Stimulated activated CD8-positive, alpha-beta memory T cell treated with anti-CD3 and anti-CD28 coated beads, Interleukin-7, amount 100 ng/mL, for 4 hours (primary cell): ENCODE measurements around the gene MRPL53.

Experiments
- DNase-seq, 2 donors: peaks; one replicate each; pipeline ENCODE4 v3.0.0-alpha.2; 2020; ENCODE audit warnings: low read depth in 2 of 2

Gene MRPL53

DNA sequence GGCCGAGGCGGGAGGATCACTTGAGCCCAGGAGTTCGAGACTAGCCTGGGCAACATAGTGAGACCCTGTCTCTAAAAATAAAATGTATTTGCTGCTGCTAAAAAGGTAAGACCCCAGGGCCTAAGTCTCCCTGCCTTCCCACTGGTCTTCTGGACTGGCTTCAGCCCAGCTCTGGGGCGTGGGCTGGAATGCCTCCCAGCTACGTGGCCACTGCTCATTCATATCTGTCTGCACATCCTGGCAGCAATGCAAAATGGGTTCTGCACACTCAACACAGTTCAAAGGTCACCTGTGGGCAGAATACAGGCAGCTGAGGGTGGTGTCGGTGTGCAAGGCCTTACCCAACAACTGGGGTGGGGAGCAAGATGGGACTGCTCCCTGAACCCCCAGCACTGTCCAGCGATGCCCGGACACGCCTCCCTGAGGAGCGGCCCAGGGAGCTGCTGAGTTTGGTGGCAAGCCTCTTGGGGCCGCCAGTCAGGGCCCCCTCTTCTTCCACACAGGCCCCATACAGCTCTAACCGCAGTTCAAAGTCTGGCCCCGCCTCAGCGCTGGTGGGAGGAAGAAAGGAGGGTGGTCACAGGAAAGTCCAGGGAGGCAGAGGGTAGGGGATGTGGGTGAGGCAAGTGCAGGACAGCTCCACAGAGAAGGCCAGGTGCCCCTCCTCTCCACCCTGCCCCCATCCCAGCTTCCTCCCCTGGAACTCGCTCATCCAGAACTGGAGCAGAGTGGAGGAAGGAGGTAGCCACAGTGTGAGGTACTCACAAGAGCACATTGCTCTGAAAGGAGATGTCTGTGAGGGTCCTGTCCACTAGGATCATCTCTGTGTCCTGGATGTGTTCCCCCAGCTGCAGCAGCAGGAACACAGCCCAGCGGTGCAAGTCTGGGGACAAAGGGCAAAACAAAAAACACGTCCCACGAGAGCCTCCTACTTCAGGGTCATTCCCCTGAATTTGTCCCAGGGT lies 42.7 kb downstream of the MRPL53 start:
- no peak for DNase-seq

DNA sequence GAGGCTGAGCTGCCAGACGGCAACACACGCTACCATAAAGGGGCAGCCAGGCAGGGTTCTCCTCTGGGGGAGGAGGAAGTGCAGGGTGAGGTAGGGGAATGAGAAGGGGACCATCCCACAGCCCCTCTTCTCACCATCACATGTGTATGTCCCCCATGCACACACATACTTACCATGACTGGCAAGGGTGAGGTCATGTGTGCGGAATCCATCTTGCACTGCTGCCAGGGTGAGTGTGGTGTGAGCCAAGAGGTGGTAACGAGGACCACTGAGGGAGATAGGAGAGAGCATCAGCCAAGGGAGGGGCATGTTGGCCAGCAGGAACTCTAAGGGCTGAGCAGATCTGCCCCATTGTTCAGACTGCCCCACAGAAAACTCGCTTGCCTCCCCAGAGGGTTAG lies 43.8 kb downstream of the MRPL53 start:
- no peak for DNase-seq

- DNase-seq = no peak
Measured at GRCh38 chr2:74427551-74427950, 44.9 kb downstream of the MRPL53 start.

DNA sequence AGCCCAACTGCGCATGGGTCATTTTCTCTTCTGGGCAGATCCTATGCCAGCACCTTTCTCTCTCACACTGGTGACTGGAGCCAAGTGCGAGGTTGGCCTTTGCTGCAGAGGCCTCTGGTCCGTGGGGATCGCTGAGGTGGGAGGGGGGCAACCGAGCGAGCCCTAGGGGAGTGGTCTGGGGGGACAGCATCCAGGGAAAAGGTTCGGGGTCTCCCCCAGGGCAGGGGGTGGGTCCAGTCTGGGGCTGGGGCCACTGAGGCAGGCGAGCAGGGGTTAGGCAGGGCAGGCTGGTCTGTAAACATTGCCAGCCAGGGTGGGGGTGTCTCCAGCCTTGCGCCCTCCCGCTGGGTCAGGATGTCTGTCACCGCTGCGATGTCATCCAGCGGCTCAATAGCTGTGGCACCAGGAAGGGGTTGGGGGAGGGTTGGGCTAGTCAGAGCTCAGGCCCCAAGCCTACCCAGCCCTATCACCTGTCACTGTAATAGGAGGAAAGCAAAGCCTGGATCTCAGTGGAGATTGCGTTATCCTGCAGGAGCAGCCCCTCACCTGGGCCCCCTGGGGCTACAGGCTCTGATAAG lies 46.2 kb downstream of the MRPL53 start:
- no peak for DNase-seq

DNA sequence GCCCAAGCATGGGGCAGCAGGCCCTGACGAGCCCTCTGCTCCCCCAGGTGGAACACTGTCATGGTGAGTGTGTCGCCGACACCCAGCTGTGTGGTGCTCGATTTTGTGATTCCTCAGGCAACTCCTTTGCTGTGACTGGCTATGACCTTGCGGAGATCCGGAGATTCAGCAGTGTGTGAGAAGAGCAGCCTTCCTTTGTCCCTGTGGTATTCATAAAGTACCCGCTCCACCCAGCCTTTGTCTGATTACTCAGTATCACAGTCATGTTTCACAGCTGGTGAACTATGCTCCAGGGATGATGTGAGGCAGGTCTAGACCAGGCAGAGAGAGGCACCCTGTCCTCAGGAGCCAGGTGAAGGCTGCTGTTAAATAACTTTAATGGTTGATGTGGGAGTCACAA lies 47.0 kb downstream of the MRPL53 start:
- DNase-seq = no peak

DNA sequence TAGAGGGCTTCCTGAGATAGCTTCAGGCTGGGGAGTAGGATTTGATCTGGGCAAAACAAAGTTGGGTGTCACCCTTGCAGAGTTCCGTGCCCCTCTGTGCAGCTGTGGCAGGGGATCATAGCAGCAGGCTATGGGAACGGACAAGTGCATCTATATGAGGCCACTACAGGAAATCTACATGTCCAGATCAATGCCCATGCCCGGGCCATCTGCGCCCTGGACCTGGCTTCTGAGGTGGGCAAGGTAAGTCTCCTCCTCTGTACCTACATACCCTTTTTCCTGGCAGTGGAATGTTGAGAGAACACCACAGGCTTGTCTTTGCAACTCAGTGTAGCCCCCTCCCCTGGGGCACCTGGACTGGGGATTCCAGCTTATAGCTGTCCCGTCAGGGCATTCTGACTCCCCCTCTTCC lies 47.5 kb downstream of the MRPL53 start:
- DNase-seq = no peak

GRCh38 chr2:74424139-74424992 lies 48.1 kb downstream of the MRPL53 start:
- DNase-seq = no peak

GRCh38 chr2:74423231-74424095 lies 49.0 kb downstream of the MRPL53 start:
- no peak for DNase-seq
